ENCODE results near the gene LHX3.

Gene LHX3

GRCh38 chr9:136207616-136208015 lies 2.7 kb upstream of the LHX3 start:
- DNase-seq (ENCODE audit: low spot score), result no peak

- DNase-seq (ENCODE audit: low spot score), result no peak
Measured at GRCh38 chr9:136206602-136207275, 1.8 kb upstream of the LHX3 start.

- DNase-seq (ENCODE audit: low spot score), result no peak
Measured at GRCh38 chr9:136205707-136205992, 722 bp upstream of the LHX3 start.

GRCh38 chr9:136204145-136204805 lies 653 bp downstream of the LHX3 start:
- no peak for DNase-seq (ENCODE audit: low spot score)

- DNase-seq (ENCODE audit: low spot score), result no peak
Measured at GRCh38 chr9:136203408-136204144, 1.4 kb downstream of the LHX3 start.

GRCh38 chr9:136202454-136203407 lies 2.2 kb downstream of the LHX3 start:
- DNase-seq (ENCODE audit: low spot score), result no peak

- no peak for DNase-seq (ENCODE audit: low spot score)
Measured at GRCh38 chr9:136201609-136202453, 3.1 kb downstream of the LHX3 start.

GRCh38 chr9:136201174-136201573 lies 3.8 kb downstream of the LHX3 start:
- no peak for DNase-seq (ENCODE audit: low spot score)

GRCh38 chr9:136200424-136200823 lies 4.5 kb downstream of the LHX3 start:
- no peak for DNase-seq (ENCODE audit: low spot score)

GRCh38 chr9:136199391-136200288 lies 5.3 kb downstream of the LHX3 start:
- no peak for DNase-seq (ENCODE audit: low spot score)

GRCh38 chr9:136198605-136199083 lies 6.3 kb downstream of the LHX3 start:
- no peak for DNase-seq (ENCODE audit: low spot score)

- DNase-seq (ENCODE audit: low spot score), result no peak
Measured at GRCh38 chr9:136197930-136198604, 6.9 kb downstream of the LHX3 start.

GRCh38 chr9:136197084-136197875 lies 7.6 kb downstream of the LHX3 start:
- DNase-seq (ENCODE audit: low spot score), result no peak

GRCh38 chr9:136196404-136197083 lies 8.4 kb downstream of the LHX3 start:
- no peak for DNase-seq (ENCODE audit: low spot score)

- no peak for DNase-seq (ENCODE audit: low spot score)
Measured at GRCh38 chr9:136194540-136194939, 10.4 kb downstream of the LHX3 start.

GRCh38 chr9:136193891-136194279 lies 11.0 kb downstream of the LHX3 start:
- no peak for DNase-seq (ENCODE audit: low spot score)

GRCh38 chr9:136193127-136193890 lies 11.6 kb downstream of the LHX3 start:
- DNase-seq (ENCODE audit: low spot score), result no peak
